OCI-M2 (cell line): Measurements from ENCODE around the gene PRR33.

Experiments
- DNase-seq: peaks from one replicate; lab custom pipeline; 2025; ENCODE audit not compliant: unreplicated experiment; lab: John Stamatoyannopoulos, UW

Gene PRR33

DNA sequence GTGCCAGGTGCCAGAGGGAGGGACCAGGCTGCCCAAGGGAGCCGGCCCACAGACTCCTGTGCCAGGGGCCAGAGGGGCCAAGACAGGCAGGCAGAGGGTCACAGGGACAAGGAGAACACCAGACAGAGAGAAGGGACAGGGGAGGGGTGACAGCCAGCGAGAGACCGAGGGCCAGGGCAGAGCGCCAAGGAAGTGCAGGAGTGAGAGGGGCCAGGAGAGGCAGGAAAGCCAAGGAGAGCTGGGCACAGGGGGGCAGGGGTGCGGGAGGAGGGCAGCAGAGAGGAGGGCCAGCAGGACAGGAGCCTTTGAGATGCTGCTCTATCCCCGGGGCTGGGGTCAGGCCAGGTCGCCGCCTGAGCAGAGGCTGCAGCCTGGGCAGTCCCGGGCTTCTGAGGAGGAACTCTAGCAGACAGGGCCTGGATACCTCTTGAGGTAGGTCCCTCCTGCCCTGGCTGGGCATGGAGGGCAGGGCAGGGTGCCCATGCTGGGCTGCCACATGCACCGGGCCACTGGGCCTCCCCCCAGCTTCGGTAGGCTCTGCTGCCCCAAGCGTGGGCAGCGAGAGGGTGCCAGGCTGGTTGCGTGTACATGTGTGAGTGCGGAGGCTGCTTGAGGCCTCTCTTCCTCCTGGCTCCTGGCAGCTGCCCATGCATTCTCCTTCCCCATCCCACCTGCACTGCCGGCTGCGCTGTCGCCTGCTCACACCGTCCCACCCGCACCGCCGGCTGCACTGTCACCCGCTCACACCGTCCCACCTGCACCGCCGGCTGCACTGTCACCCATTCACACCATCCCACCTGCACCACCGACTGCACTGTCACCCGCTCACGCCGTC lies 26.6 kb downstream of the PRR33 start:
- DNase-seq: no peak

GRCh38 chr11:1864231-1864630 lies 27.5 kb downstream of the PRR33 start:
- DNase-seq: no peak

DNA sequence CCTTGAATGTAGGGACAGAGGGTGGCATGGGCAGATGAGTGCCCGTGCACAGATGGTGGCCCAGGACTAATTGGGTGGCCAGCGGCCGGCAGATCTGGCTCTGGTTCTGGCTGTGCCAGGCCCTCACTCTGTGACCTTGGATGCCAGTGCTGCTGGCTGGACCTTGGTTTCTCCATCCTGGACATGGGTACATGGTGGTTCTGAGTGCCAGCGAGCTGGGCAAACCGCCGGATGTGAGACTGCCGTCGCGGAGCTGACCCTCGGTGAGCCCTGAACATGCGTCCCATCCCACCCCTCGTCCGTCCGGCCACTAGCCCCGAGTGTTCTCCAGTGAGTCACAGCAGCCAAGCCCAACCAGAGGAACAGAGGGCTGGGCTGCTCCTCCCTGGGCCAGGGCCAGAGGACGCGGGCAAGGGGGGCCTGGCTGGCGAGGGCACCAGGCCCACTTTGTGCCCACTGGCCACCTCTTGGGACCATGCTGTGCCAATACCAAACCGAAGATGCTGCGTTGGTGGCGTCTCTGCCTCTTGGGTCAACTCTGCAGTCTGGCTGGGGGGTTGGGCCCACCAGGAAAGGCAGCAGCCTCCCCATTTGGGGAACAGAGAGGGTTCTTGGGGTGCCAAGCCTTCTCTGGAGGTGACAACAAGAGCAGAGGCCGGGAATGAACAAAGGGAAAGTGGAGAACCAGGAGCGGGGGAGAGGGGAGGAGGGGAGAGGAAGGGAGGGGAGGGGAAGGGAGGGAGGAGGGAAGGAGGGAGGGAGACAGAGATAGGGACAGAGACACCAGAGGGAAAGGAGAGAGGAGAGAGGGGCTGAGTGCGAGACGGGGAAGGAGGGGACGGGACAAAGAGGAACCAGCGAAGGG lies 28.1 kb downstream of the PRR33 start:
- no peak for DNase-seq

DNA sequence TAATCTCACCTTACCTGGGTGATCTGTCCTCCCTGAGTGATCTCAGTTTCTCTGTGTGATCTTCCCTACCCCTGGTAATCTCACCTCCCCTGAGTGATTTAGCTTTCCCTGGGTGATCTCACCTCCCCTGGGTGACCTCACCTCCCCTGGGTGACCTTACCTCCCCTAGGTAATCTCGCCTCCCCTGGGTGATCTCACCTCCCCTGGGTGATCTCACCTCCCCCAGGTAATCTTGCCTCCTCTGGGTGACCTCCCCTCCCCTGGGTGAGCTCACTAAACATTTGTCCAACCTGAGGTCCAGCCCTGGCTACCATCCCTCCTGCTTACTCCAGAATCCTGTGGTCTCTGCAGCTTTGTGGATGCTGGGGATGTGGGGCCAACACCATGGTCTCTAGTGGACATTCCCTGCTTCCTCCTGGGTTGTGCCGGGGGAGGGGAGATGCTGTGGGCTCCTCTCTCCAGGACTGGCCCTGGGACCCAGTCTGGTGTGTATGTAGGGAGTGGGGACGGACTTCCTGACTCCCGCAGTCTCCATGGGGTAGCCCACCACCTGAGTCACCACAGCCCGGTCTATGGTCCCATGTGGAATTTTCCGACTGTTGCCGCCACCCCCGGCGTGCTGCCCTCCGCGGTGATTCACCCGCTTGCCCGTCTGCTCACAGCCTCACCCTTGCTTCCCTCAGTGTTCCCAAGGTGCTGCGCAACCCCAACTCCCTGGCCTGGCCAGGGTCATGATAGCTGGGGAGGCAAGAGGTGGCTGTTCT lies 28.9 kb downstream of the PRR33 start:
- no peak for DNase-seq

GRCh38 chr11:1861435-1862411 lies 30.0 kb downstream of the PRR33 start:
- DNase-seq: no peak

DNA sequence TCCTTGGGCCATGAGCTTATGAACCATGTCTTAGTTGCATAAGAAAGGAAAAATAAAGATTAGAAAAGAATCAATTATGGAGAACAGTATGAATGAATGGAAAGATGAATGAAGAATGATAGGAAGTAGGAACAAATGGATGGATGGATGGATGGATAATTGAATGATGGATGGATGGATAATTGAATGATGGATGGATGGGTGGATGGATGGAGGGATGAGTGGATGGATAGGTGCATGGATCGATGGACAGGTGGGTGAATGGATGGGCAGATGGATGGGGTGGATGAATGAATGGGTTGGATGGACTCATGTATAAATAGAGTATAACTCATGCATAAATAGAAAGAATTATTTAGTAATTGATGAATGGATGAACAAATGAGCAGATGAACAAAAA lies 31.6 kb downstream of the PRR33 start:
- DNase-seq: no peak

DNA sequence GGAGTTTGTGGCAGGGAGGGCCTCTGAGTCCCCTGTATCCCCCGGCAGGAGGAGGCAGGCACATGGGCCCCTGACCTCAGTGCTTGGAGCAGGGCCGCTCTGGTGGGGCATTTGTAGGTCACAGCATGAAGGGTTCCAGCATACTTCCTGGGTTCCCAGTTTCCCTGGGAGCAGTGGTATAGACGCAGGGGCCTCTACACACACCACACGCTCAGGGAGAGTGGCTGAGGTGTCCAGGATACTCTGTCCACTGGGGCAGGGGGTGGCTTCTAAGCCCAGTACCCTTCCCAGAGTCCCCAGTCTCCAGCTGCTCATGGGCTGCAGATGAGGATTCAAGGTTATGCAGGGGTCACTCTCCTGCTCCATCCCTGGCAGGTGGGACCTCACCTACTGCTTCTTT lies 32.7 kb downstream of the PRR33 start:
- DNase-seq: no peak

DNA sequence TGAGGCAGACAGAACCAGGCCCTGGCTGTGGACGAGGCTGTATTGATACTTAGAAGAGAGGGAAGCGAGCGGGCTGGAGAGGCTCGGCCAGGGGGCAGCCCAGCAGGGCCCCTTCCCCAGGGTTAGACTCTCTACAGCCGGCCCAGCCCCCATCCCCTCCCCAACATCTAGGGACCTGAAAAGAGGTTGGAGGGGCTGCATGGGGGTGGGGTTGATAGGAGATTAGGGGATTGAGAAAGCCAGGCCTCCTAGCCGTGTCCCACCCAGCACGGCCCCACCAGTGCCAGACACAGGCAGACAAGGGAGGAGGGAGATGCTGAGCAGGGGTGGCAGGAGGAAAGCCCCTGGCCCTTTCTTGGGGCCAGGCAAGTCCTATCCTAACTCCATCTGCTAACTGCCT lies 33.1 kb downstream of the PRR33 start:
- DNase-seq: no peak

- DNase-seq: no peak
Observed at GRCh38 chr11:1858154-1858553, 33.5 kb downstream of the PRR33 start.

DNA sequence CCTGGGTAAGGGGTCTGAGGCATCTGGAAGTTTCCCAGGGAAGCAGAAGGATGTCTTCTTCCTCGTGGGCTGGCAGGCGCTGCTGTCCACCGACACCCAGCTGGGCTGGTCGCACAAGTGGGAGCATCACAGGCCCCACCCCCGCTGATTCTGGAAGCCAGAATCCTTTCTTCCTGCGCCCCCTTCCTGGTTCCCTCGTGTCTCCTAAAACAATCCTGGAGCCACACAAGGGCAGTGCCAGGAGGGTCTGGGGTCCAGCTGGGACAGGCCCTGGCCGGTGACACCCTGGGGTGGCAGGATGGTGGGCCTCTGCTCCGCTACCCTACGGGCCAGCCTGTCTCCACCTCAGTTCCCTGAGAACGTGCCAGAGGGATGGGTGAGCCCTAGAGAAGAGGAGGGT lies 34.6 kb downstream of the PRR33 start:
- no peak for DNase-seq

DNA sequence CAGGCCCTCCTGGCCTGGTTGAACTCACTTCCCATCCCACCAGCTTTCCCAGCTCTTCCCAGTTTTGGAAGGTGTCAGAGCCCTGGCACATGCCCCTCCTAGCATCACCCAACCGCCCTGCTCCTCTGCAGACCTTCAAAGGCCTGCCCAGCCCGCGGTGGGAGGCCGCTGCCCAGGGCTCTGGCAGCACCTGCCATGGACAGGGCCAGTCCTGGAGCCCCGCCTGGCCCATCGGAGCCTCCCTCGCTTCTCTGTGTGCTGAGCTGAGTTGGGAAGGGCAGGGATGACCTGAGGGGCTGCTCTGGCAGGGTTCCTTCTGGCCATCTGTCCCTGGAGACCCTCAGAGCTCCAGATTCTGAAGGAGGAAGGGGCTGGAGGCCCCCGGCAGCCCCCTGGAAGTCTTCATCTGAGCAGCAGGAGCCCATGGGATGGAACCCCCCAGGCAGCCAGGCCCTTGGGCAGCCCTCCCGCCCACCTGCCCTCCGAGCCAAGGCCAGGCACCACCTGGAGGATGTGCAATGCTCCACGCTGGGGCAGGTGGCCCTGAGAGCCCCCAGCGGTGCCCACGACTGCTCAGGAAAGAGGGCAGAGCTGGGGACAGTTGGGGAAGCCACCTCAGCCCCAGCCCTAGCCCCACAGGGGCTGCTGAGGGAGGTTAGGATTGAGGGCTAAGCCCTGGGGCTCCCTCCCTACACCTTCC lies 35.2 kb downstream of the PRR33 start:
- no peak for DNase-seq

DNA sequence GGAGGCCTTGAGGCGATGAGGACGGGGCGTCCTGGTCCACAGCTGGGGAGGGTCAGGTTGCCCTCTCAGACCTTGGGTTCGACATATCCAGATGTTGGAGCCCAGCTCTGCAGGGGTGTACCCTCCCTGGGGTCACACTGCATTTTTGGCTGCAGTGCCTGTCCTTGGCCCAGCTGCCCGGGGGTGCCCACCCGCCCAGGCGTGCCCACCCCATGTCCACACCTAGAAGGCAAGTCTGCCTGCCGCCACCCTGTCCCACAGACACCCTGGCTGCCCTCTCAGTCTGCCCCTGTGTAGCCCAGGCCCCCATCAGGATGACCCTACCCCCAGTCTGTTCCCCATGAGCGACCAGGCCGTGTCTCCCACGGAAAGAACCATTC lies 35.8 kb downstream of the PRR33 start:
- DNase-seq: no peak

GRCh38 chr11:1854949-1855885 lies 36.5 kb downstream of the PRR33 start:
- DNase-seq: no peak

GRCh38 chr11:1854132-1854948 lies 37.4 kb downstream of the PRR33 start:
- no peak for DNase-seq

DNA sequence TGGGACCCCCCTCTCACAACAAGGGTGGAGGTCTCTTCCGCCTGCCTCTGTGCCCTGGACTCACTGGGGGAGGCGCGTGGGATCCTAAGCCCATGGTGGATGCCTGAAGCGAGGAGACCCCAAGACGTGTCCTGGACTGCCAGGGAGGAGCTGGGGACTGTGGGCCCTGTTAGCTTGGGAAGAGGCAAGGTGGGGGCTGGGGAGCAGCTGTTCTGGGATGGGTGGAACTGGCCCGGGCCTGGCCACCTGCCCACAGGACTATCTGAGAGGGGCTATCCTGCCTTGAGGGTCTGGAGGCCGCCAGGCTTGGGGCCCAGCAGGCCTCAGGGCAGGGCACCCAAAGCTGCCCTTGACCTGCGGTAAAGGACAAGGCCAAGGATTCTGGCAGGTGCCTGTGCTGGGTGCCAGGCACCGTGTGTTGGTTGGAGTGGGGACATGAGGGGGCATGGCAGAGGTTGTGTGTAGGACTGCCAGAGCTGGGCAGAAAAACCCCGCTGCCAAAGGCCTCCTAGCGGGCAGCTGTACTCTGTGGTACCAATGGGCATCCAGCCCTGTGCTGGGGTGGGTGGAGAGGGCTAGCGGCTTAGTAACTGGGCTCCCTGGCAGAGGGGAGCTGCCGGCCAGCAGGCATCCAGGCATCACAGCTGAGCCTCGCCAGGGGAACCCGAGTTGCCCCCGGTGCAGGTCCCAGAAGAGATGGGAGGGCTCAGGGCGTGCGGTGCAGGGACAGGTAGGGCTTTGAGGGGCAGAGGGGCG lies 38.1 kb downstream of the PRR33 start:
- DNase-seq: no peak

GRCh38 chr11:1852877-1853276 lies 38.8 kb downstream of the PRR33 start, which contains the start of gene LSP1:
LSP1 (plus strand) TSS chr11:1853084; CDS start chr11:1853145, 61 bp downstream.
- DNase-seq: no peak

- no peak for DNase-seq
Observed at GRCh38 chr11:1852271-1852876, 39.3 kb downstream of the PRR33 start.
